CD4-positive, alpha-beta T cell treated with Interferon alpha-2 for 1 hour (primary cell): ENCODE results near the gene KATNAL1.
"Not testable (repeated sequence)": the region's sequence is repeated elsewhere in the genome, so short reads cannot be mapped to it uniquely, and the experiment has no call there.

Experiments used
- DNase-seq, 2 donors: peaks; one replicate each; pipeline ENCODE4 v3.0.0-alpha.2; 2020 to 2022

The KATNAL1 gene

DNA sequence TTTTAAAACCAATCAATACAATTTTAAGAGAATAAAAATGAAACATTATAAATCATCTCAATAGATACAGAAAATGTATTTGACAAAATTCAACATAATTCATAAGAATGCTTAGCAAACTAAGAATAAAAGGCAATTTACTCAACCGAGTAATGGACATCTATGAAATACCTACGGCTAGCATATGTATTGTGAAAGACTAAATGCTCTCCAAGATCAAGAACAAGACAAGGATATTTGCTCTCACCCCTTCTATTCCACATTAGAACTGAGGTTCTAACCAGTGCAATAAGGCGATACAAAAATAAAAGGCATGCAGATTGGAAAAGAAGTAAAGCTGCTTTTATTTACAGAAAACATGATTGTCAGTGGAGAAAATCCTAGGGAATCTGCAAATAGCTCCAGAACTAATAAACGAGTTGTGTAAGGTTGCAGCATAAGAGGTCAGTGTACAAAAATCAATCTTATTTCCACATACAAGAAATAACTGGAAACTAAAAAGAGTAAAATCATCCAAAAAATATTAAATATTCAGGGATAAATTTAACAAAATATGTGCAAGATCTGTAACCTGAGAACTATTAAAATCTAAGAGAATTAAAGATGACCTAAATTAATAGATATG lies 16.4 kb downstream of the KATNAL1 start:
- DNase-seq: no peak

DNA sequence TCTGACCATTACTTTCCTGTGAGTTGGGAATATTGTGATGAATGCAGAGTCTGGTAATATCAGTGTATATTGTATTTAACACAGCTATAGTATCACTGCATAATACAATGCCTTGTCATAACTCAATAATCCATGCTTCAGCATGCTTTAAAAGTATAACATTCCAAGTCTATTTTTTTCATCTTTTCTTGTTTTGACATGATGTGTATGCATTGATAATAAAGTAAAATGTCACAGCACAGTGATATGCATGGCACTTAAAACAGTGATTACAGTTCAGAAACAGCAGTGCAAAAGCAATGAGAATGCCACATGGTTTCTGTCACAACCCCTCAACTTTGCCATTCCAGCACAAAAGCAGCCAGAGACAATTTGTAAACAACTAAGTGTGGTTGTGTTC lies 17.8 kb downstream of the KATNAL1 start:
- no peak for DNase-seq

DNA sequence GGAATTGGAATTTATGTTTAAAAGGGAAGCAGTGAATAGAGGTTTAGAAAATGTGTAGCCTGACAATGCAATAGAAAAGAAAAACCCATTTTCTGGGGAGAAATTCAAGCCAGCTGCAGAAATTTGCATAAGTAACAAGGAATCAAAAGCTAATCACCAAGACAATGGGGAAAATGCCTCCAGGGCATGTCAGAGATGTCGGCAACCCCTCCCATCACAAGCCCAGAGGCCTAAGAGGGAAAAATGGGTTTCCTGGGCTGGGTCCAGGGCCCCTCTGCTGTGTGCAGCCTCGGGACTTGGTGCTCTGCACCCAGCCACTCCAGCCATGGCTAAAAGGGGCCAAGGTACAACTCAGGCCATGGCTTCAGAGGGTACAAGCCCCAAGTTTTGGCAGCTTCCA lies 21.3 kb downstream of the KATNAL1 start:
- DNase-seq: not testable (repeated sequence)

DNA sequence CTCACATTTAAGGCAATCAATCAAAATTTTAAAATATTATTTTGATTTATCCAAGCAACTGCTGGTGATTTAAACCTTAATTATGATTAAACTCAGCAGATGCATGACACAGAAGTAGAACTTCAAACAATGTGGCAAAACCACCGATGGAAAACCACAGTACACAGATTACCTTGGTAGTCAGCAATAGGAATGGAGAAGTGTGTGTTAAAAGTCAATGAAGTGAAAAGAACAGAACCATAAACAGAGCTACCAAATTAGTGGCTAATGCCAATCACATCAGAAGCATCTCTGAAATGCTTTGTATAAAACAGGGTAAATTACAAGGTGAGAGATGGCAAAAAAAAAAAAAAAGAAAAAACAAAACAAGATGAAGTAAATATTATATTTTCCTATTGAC lies 31.2 kb downstream of the KATNAL1 start:
- no peak for DNase-seq

- DNase-seq: no peak
Measured at GRCh38 chr13:30274083-30274482, 33.3 kb downstream of the KATNAL1 start.

DNA sequence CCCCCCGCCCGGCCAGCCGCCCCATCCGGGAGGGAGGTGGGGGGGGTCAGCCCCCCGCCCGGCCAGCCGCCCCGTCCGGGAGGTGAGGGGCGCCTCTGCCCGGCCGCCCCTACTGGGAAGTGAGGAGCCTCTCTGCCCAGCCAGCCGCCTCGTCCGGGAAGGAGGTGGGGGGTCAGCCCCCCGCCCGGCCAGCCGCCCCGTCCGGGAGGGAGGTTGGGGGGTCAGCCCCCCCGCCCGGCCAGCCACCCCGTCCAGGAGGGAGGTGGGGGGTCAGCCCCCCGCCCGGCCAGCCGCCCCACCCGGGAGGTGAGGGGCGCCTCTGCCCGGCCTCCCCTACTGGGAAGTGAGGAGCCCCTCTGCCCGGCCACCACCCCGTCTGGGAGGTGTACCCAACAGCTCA lies 37.3 kb downstream of the KATNAL1 start:
- DNase-seq: not testable (repeated sequence)

DNA sequence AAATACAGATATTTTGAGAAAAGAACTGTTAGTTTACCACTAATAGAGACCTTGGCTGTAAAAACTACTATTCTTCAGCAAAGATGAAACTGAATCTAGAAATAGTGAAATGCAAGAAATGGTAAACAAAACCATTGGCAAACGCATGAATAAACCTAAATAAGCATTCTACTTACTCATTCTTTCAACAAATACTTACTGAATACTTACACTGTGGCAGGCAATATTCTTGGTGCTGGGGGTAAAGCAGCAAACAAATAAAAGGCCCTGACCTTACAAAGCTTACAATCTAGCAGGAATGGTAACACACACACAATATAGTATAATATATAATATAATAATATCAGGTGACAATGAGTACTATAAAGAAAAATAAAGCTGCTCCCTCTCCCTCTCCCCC lies 38.7 kb downstream of the KATNAL1 start:
- DNase-seq: no peak

DNA sequence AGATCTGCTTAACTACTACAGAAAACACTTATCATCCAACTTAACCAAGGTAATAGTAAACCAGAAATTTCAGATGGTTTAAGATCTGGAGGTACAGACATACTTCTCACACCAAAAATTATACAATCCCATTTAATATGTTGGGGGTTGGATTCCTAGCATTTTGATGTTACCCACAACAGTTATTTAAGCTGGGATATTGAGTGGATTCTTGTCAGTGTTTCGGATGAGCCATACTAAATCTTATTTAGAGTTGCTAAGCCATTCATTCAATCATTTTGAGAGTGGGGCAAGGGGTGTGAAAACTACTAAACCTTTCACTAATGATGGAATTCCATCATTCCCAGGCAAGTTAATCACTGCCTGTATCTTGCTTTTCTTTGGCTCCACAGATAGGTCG lies 40.6 kb downstream of the KATNAL1 start:
- no peak for DNase-seq

DNA sequence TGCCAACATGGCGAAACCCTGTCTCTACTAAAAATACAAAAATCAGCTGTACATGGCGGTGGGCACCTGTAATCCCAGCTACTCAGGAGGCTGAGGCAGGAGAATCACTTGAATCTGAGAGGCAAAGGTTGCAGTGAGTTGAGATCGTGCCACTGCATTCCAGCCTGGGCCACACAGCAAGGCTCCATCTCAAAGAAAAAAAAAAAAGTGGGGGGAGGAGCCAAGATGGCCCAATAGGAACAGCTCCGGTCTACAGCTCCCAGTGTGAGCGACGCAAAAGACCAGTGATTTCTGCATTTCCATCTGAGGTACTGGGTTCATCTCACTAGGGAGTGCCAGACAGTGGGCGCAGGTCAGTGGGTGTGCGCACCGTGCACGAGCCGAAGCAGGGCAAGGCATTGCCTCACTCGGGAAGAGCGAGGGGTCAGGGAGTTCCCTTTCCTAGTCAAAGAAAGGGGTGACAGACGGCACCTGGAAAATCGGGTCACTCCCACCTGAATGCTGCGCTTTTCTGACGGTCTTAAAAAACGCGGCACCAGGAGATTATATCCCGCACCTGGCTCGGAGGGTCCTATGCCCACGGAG lies 48.1 kb downstream of the KATNAL1 start:
- not testable (repeated sequence) for DNase-seq

DNA sequence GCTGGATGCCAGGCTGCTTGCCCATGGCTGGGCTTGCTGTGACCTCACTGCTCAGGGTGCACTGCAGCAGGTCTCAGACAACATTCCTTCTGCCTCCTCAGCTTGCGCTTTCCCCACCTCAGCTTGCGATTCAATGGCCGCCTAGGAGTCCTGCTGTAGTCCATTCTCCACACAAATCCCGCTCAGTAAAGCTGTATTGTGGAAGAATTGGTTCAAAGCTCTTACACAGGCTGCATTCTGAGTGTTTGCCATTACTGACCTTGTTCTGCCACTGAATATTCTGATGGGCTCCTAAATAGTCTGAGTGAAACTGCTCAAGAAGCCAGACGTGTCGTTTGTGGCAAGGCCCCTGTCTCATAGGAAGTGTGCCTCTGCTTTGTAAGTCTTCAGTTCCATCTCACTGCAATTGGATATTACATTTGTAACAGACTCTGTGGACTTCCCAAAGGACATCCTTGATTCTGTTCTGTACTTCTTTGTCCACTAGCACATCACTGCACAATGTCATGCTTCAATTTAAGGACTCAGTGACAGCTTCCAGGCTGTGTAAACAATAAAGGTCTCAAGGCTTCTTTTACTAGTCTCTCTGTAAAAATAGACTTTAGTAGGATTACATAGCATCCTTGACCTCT lies 49.8 kb downstream of the KATNAL1 start:
- no peak for DNase-seq

GRCh38 chr13:30256713-30257467 lies 50.5 kb downstream of the KATNAL1 start:
- no peak for DNase-seq

- DNase-seq: peak in 1 of 2 donors; percentile 34
Measured at GRCh38 chr13:30255696-30256095, 51.7 kb downstream of the KATNAL1 start.

DNA sequence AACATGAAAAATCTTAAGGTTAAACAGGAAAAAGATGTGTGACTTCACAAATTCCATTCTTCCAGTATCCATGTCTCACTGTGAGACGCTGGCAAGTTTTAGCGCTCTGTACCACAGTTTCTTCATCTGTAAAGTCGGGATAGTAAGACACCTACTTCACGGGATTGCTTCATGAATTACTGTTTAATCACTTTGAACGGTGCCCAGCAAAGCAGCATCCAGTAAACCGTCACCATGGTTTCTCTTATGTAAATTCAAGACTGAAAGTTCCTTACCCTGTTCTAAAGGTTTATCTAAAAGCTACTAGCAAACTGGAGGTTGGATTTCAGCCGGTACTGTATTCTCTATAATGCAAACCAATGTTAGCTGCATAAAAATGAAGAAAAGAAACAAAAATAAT lies 53.5 kb downstream of the KATNAL1 start:
- DNase-seq: no peak

- no peak for DNase-seq
Measured at GRCh38 chr13:30247406-30247805, 59.9 kb downstream of the KATNAL1 start.

DNA sequence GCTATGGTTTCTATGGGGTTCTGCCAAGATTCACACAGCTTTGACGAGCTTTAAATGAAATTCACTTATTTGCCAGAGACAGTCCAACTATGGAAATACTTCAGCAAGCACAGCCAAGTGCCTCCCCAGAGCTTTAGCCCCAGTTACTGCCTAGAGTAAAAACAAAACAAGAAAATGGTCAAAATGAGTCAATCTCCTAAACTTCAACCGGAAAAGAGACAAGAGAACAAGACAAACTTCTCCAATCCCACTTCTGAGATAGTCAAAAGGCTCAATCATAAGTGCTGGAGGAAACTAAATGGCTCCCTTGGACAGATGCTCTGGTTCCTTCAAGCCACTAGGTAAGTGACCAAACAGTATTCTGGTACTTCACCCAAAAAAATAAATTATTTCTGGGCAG lies 65.8 kb downstream of the KATNAL1 start:
- DNase-seq: no peak

GRCh38 chr13:30240608-30241007 lies 66.7 kb downstream of the KATNAL1 start:
- DNase-seq: no peak

GRCh38 chr13:30235216-30235615 lies 72.1 kb downstream of the KATNAL1 start:
- no peak for DNase-seq

DNA sequence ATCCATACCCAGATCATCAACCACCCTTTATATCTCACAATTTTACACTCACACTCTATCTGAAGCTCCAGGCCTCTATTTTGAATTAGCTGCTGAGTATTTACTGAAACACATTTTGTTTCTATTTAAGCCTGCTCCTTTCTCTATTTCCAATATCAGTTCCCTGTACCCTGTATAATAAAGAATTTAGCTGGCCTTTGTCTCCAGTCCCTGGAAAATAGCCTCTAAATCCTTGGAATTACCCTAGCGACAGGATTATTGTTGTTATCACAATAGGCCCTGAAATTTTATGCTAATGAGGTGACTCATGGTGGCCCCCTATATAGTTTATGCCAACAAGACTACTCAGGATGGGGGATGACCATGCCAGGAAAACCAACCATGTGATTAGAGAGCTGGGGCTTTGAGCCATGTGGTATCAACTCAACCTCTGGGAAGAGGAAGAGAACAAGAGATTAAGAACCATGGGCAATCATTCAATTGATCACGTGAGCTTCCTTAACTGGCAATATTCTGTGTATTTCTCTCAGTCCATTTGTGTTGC lies 72.7 kb downstream of the KATNAL1 start:
- DNase-seq: no peak

DNA sequence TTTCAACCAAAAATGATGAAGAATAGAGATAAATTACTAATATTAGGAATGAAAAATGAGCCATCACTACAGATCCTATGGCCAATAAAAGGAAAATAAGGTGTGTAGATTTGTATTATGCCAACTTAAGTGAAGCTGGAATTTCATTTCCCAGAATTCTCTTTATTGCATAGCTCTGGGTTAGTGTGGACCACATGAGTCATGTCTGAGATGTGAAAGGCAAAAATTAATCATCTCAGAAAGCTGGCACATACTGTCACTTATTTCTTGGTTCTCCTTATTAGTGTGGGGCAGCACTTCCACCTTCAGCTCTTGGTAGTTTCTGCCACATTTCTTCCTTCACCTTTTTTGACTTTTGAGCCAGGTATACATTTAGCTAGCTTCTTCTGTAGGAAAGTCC lies 82.6 kb downstream of the KATNAL1 start:
- DNase-seq: no peak

DNA sequence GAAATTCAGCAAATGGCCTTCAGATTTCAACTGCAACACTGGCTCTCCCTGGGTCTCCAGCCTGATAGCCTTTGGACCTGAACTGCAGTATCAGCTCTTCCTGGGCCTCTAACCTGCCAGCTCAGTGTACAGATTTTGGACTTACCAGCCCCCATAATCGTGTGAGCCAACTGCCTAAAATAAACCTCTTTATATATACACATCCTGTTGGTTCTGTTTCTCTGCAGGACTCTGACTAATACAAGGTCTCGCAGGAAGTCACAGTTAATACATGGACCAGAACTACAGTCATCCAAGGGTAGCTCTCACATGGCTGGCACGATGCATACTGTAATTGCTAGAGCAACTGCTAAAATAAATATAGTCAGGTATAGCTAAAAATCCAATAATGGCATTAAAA lies 85.1 kb downstream of the KATNAL1 start:
- no peak for DNase-seq

DNA sequence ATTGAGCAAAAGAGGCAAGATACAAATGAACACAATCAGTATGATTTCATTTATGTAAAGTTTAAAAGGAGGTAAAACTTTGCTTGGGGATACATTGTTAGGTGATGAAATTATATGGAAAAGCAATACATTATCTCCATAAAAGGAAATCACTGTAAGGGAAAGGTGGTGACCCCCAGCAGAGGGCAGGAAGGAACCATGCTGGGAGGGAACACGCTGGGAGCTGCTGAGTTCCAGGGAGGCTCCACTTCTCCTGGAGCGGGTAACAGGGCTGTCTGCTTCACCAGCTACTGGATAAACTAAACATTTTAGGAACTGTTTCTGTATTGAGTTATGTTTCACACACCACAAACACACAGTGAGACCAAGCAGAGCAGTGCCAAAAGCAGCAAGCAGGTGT lies 91.2 kb downstream of the KATNAL1 start:
- DNase-seq: no peak

DNA sequence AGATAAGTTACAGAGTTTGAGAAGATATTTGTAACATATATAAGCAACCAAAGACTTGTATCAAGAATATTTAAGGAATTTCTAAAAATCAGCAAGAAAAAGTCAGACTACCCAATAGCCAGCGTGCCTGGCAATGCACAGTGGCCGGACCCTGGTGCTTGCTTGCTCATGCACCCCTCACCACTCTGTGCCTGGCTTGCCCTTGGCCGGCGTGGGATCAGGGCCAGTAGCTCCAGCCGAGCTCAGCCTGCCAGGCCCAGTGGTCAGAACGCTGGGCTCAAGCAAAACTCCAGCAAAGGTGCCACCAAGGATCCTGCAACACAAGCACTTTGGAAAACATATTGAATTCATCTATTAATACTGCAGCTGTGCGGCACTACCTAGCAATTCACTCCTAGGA lies 95.1 kb downstream of the KATNAL1 start:
- no peak for DNase-seq

DNA sequence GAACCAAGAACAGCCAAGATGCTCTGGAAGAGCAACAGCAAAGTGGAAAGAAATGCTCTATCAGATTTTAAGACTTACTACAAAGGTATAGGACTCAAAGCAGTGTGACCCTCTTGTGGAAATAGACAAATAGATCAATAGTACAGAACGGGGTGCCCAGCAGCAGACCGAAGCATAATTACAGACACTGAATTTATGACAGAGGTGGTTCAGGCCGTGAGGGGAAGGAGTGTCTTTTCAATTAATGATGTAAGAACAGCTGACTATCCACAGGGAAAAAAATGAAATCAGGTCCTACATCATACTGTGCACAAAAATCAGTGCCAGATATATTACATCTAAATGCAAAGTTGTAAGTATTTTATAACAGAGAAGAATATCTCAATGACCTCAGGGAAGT lies 95.6 kb downstream of the KATNAL1 start:
- no peak for DNase-seq

GRCh38 chr13:30204564-30204963 lies 102.8 kb downstream of the KATNAL1 start:
- DNase-seq: no peak
